Heart right ventricle (tissue), 16 donors: ENCODE results near the gene NPAS3. TPM values are rescaled to one million over a fixed set of nuclear protein-coding genes. Genes with fewer than 3 reads are reported as not detected.

Experiments
- ATAC-seq, 8 donors: fragments of 200-7000 bp; cut with Tn5 transposase; one replicate each; pipeline ENCODE4 v1.9.1; 2020; ENCODE audit warnings: mild to moderate bottlenecking in 8 of 8, moderate library complexity in 8 of 8, moderate number of reproducible peaks in 1 of 8
- DNase-seq, 2 donors: peaks; one replicate each; pipeline ENCODE4 v3.0.0-alpha.2; 2020
- H3K27ac ChIP-seq, 10 donors: fragments of 200-600 bp; sonication (generic) in 2 of 10; one replicate each; pipeline versions ENCODE4 v1.5.0 to v1.8.0; 2020 to 2022; ENCODE audit warnings: mild to moderate bottlenecking in 3 of 10
- H3K27me3 ChIP-seq, 7 donors: fragments of 200-600 bp; one replicate each; pipeline ENCODE4 v1.8.0; 2021 to 2022; ENCODE audit warnings: mild to moderate bottlenecking in 2 of 7
- H3K36me3 ChIP-seq, 9 donors: fragments of 200-600 bp; sonication (generic) in 1 of 9; one replicate each; pipeline versions ENCODE4 v1.5.0 to v1.8.0; 2020 to 2022; ENCODE audit warnings: mild to moderate bottlenecking in 2 of 9
- H3K4me1 ChIP-seq, 9 donors: fragments of 200-600 bp; sonication (generic) in 1 of 9; one replicate each; pipeline versions ENCODE4 v1.5.0 to v1.8.0; 2020 to 2022; ENCODE audit warnings: mild to moderate bottlenecking in 4 of 9
- H3K4me3 ChIP-seq, 10 donors: fragments of 200-600 bp; sonication (generic) in 2 of 10; one replicate each; pipeline versions ENCODE4 v1.5.0 to v1.8.0; 2020 to 2022; ENCODE audit warnings: mild to moderate bottlenecking in 7 of 10, moderate library complexity in 2 of 10
- H3K9me3 ChIP-seq, 11 donors: fragments of 200-600 bp in 10 of 11; sonication (generic) in 2 of 11; one replicate each; pipeline versions ENCODE4 v1.5.0 to v1.8.0; 2013 to 2022; ENCODE audit warnings: mild to moderate bottlenecking in 2 of 11, control low read depth in 1 of 11, moderate library complexity in 1 of 11
- CTCF ChIP-seq, 9 donors: fragments of 200-600 bp; sonication (generic) in 2 of 9; IDR thresholded peaks; one replicate each; pipeline versions ENCODE4 v1.5.0 to v1.8.0; 2021 to 2022; ENCODE audit warnings: antibody characterized with exemption in 9 of 9, mild to moderate bottlenecking in 5 of 9, moderate library complexity in 1 of 9
- WGBS, 2 donors: extraction: QIAGEN DNeasy Blood & Tissue Kit; methylation state at CpG; one replicate each; pipeline ENCODE4 v1.1.7; 2013; ENCODE audit warnings: inconsistent platforms in 1 of 2; 5-methylcytosine and 5-hydroxymethylcytosine counted together
- intact Hi-C, 10 donors: fragments of 100-400 bp; cut with DNase I; formaldehyde crosslinking; loops; one replicate each; pipeline versions ENCODE4 v1.11.1 to v1.14.2; 2022
- polyA plus RNA-seq, 2 donors: library from polyadenylated mRNA; stranded (reverse); fragments of 200-250 nt; gene quantifications; one replicate each; pipeline ENCODE4 v1.2.3, GENCODE V29; 2013
- total RNA-seq, 10 donors: library from RNA; stranded (reverse); fragmentation: NEBNext Ultra II Directional in 3 of 10; extraction: Animal tissue kit (Norgen Biotek cat#: 25700) in 3 of 10; gene quantifications; one replicate each; pipeline versions ENCODE4 v1.2.1 to v1.2.4, GENCODE V29; 2021 to 2023
- donor health status: Arrhythmogenic right ventricular cardiomyopathy.
- donor health status: ischemic (EF 13 %, LVEDD 7.1; RV severe dilation, severe dysfunction).
- donor health status: healthy with polysubstance abuse.
- donor health status: DM: no; HTN: yes; CAD: no.
- donor health status: DM: no; HTN: no; CAD: no.
- donor health status: ischemic (EF 25% LVEDD 6.9; RV normal size, moderate dysfunction).
- donor health status: ischemic (EF 25% LVEDD 5.7; RV mildly dilated, moderate dysfunction).
- donor health status: healthy.
- donor health status: DM: yes; HTN: yes; CAD: no.
- donor health status: Ischemic cardiomyopathy.
- donor health status: ischemic (EF 35%, LVEDD 5.7; RV mildly dilated, moderate dysfunction).
- donor health status: nonischemic (EF 11% LVEDD 7.7; RV severe dilation, severe dysfunction).
- donor health status: DM: yes; HTN: yes; CAD: no.
- donor health status: PGD.
- donor health status: ischemic (EF 29% LVEDD 5.4; RV normal size, mild dysfunction).
- donor health status: nonischemic (EF 23%, LVEDD 6.1; RV moderate dilation, normal function).

The NPAS3 gene
- total and polyA plus RNA-seq, 12 donors = 0.12 to 2.8 (median 0.99) TPM

- no peaks in the 10 kb centered on the region for H3K4me1 ChIP-seq
- ATAC-seq (no peak), DNase-seq (no peak)
- H3K9me3 ChIP-seq = no peaks in the 10 kb centered on the region
- intact Hi-C loops = no loop called here
- no peaks in the 10 kb centered on the region for H3K27me3 ChIP-seq
- WGBS, 2 donors = 65 to 67% methylated on average over 5 of the region's 5 CpGs
- TF ChIP-seq CTCF (IDR thresholded peaks at IDR 0.05) = no peak
- no peak overlapping the region for H3K4me3 ChIP-seq
- H3K27ac ChIP-seq = no peak overlapping the region
- no peaks in the 10 kb centered on the region for H3K36me3 ChIP-seq
These were observed 773.1 kb downstream of the NPAS3 start for GRCh38 chr14:33711811-33712216.

- ATAC-seq (no peak), DNase-seq (no peak)
- Histone ChIP-seq H3K27ac (no peak overlapping the region), H3K4me1 (no peaks in the 10 kb centered on the region), H3K4me3 (no peak overlapping the region), H3K36me3 (no peaks in the 10 kb centered on the region), H3K27me3 (no peaks in the 10 kb centered on the region), H3K9me3 (no peaks in the 10 kb centered on the region)
- TF ChIP-seq CTCF (IDR thresholded peaks at IDR 0.05) = no peak
- WGBS, 2 donors = 91 to 96% methylated on average over 1 of the region's 1 CpG
- intact Hi-C loops = no loop called here
These were observed 776.0 kb downstream of the NPAS3 start for GRCh38 chr14:33714527-33715226.

- Histone ChIP-seq H3K27ac (no peak overlapping the region), H3K9me3 (no peaks in the 10 kb centered on the region), H3K4me1 (no peaks in the 10 kb centered on the region), H3K27me3 (no peaks in the 10 kb centered on the region), H3K4me3 (no peak overlapping the region), H3K36me3 (no peaks in the 10 kb centered on the region)
- intact Hi-C loops = no loop called here
- TF ChIP-seq CTCF (IDR thresholded peaks at IDR 0.05) = no peak
- DNase-seq (no peak), ATAC-seq (no peak)
- WGBS, 2 donors = 95 to 96% methylated on average over 1 of the region's 1 CpG
These were observed 776.5 kb downstream of the NPAS3 start for GRCh38 chr14:33715227-33715528.

- Histone ChIP-seq H3K4me1 (no peaks in the 10 kb centered on the region), H3K4me3 (no peak overlapping the region), H3K36me3 (no peaks in the 10 kb centered on the region), H3K27ac (no peak overlapping the region), H3K27me3 (no peaks in the 10 kb centered on the region), H3K9me3 (no peaks in the 10 kb centered on the region)
- ATAC-seq (no peak), DNase-seq (no peak)
- WGBS, 2 donors = 45 to 67% methylated on average over 2 of the region's 2 CpGs
- intact Hi-C loops = no loop called here
- TF ChIP-seq CTCF (IDR thresholded peaks at IDR 0.05) = no peak
These were observed 778.2 kb downstream of the NPAS3 start for GRCh38 chr14:33716921-33717320.
